Stomach (tissue), 9 donors: ENCODE results near the gene PPP1CA. TPM values are rescaled to one million over a fixed set of nuclear protein-coding genes. Genes with fewer than 3 reads are reported as not detected.

Source experiments
- DNase-seq, 2 donors: peaks; one replicate each; pipeline versions ENCODE4 v3.0.0 to v3.0.0-alpha.2; 2013 to 2019
- H3K27ac ChIP-seq, 5 donors: fragments of 200-600 bp in 4 of 5; sonication (generic) in 4 of 5; one replicate each; pipeline ENCODE4 v1.5.1; 2013 to 2019; ENCODE audit warnings: mild to moderate bottlenecking in 1 of 5, moderate library complexity in 1 of 5
- H3K27me3 ChIP-seq, 3 donors: fragments of 200-600 bp; sonication (generic); one replicate each; pipeline ENCODE4 v1.5.1; 2017 to 2019; ENCODE audit warnings: mixed run types in 1 of 3
- H3K36me3 ChIP-seq, 4 donors: fragments of 200-600 bp; sonication (generic); 1 replicate in 3 of 4; 2 replicates in 1 of 4; pipeline ENCODE4 v1.5.1; 2016 to 2019
- H3K4me1 ChIP-seq, 4 donors: fragments of 200-600 bp; sonication (generic); one replicate each; pipeline ENCODE4 v1.5.1; 2016 to 2019
- H3K4me3 ChIP-seq, 4 donors: fragments of 200-600 bp; sonication (generic) in 3 of 4; one replicate each; pipeline ENCODE4 v1.5.1; 2016 to 2019; ENCODE audit warnings: mild to moderate bottlenecking in 1 of 4
- H3K9me3 ChIP-seq, 4 donors: fragments of 200-600 bp; sonication (generic); one replicate each; pipeline ENCODE4 v1.5.1; 2016 to 2019
- CTCF ChIP-seq, 7 experiments: fragments of 450-650 bp in 4 of 7; fragments of 200-600 bp in 3 of 7; sonication (generic) in 3 of 7; IDR thresholded peaks; one replicate each; pipeline ENCODE4 v1.5.1; 2016 to 2019; ENCODE audit warnings: antibody characterized with exemption in 7 of 7, control low read depth in 2 of 7, mild to moderate bottlenecking in 1 of 7
- EP300 ChIP-seq: sonication (generic); formaldehyde crosslinking; IDR thresholded peaks from one replicate; pipeline ENCODE4 v1.6.1; 2017; ENCODE audit warnings: antibody characterized with exemption
- POLR2A ChIP-seq, 4 donors: fragments of 450-650 bp; IDR thresholded peaks; one replicate each; pipeline ENCODE4 v1.6.1; 2016; ENCODE audit warnings: antibody characterized with exemption in 4 of 4, control low read depth in 2 of 4, mild to moderate bottlenecking in 1 of 4, moderate library complexity in 1 of 4
- POLR2AphosphoS5 ChIP-seq, 3 donors: sonication (generic); formaldehyde crosslinking; IDR thresholded peaks; one replicate each; pipeline ENCODE4 v1.6.1; 2016; ENCODE audit warnings: antibody characterized with exemption in 3 of 3
- WGBS, 5 donors: extraction: QIAGEN DNeasy Blood & Tissue Kit in 3 of 5; methylation state at CpG; one replicate each; pipeline versions ENCODE4 v1.1.5 to v1.1.7; 2013 to 2018; 5-methylcytosine and 5-hydroxymethylcytosine counted together
- intact Hi-C: fragments of 100-400 bp; cut with DNase I; formaldehyde crosslinking; loops from one replicate; pipeline ENCODE4 v1.15.1; 2023; ENCODE audit warnings: low total_unique reads
- polyA plus RNA-seq, 3 donors: library from polyadenylated mRNA; stranded (reverse); fragments of 200-250 nt; gene quantifications; one replicate each; pipeline ENCODE4 v1.2.3, GENCODE V29; 2013
- total RNA-seq, 5 donors: library from RNA; depleted of rRNA; stranded (reverse); fragments of >200 nt; gene quantifications; one replicate each; pipeline versions ENCODE4 v1.1.0 to v1.2.3, GENCODE V29; 2014 to 2016
- donor health status: healthy with polysubstance abuse.
- donor health status: Bipolar disorder and iron deficiency.
- donor health status: healthy.

The PPP1CA gene
- total and polyA plus RNA-seq, 8 donors = 28.6 to 229 (median 107) TPM

GRCh38 chr11:67448220-67448609 is 46.6 kb upstream of the PPP1CA start:
- intact Hi-C loops = no loop called here

GRCh38 chr11:67445515-67445914 is 43.9 kb upstream of the PPP1CA start:
- no peak overlapping the region for H3K27ac ChIP-seq
- no peak overlapping the region for H3K4me3 ChIP-seq
- no peak for DNase-seq
- peaks cover 28 to 43% (median 36%) of the 10 kb centered on the region in 4 donors for H3K4me1 ChIP-seq
- H3K9me3 ChIP-seq = no peaks in the 10 kb centered on the region
- no peaks in the 10 kb centered on the region for H3K27me3 ChIP-seq
- WGBS, 5 donors = 73 to 98% (median 87%) methylated on average over 5 of the region's 5 CpGs
- intact Hi-C loops = no loop called here
- TF ChIP-seq POLR2A (IDR thresholded peaks at IDR 0.05) (no peak), EP300 (no peak), POLR2AphosphoS5 (IDR thresholded peaks at IDR 0.05) (no peak), CTCF (IDR thresholded peaks at IDR 0.05) (no peak)
- peaks cover 0 to 17% (median 17%) of the 10 kb centered on the region in 4 donors for H3K36me3 ChIP-seq

More at GRCh38 chr11:67448220-67448609, 46.6 kb upstream of the PPP1CA start:
- Histone ChIP-seq H3K4me3 (no peak overlapping the region), H3K4me1 (peaks cover 9 to 32% (median 21%) of the 10 kb centered on the region in 4 donors), H3K9me3 (no peaks in the 10 kb centered on the region), H3K36me3 (no peaks in the 10 kb centered on the region), H3K27me3 (no peaks in the 10 kb centered on the region), H3K27ac (no peak overlapping the region)
- no peak for TF ChIP-seq POLR2AphosphoS5 (IDR thresholded peaks at IDR 0.05)
- no peak for TF ChIP-seq POLR2A (IDR thresholded peaks at IDR 0.05)
- no peak for TF ChIP-seq CTCF (IDR thresholded peaks at IDR 0.05)
- TF ChIP-seq EP300 = no peak
- no peak for DNase-seq
- 84 to 92% (median 90%) methylated on average over 7 of the region's 7 CpGs for WGBS, 5 donors

GRCh38 chr11:67442504-67443404 is 41.1 kb upstream of the PPP1CA start:
- 27 to 36% (median 30%) methylated on average over 28 to 44 of the region's 45 CpGs for WGBS, 5 donors
- H3K9me3 ChIP-seq = no peaks in the 10 kb centered on the region
- H3K4me1 ChIP-seq = peaks cover 39 to 63% (median 55%) of the 10 kb centered on the region in 4 donors
- no peak for TF ChIP-seq EP300
- TF ChIP-seq POLR2A (IDR thresholded peaks at IDR 0.05) = no peak
- no peak for TF ChIP-seq POLR2AphosphoS5 (IDR thresholded peaks at IDR 0.05)
- TF ChIP-seq CTCF (IDR thresholded peaks at IDR 0.05) = no peak
- peak overlapping the region; percentile 88 to 96 (median 95) for H3K27ac ChIP-seq
- peak in 1 of 2 donors; percentile 38 for DNase-seq
- peak overlapping the region; percentile 77 to 82 (median 78) for H3K4me3 ChIP-seq
- H3K36me3 ChIP-seq = peaks cover 4 to 45% (median 45%) of the 10 kb centered on the region in 4 donors
- H3K27me3 ChIP-seq = no peaks in the 10 kb centered on the region
- intact Hi-C loops = no loop called here

GRCh38 chr11:67441731-67442351 is 40.2 kb upstream of the PPP1CA start:
- 72 to 78% (median 74%) methylated on average over 12 to 28 of the region's 28 CpGs for WGBS, 5 donors
- Histone ChIP-seq H3K27me3 (no peaks in the 10 kb centered on the region), H3K27ac (peak overlapping the region in 4 of 5 donors; percentile 91 to 96 (median 96)), H3K9me3 (no peaks in the 10 kb centered on the region), H3K4me1 (peaks cover 39 to 72% (median 60%) of the 10 kb centered on the region in 4 donors), H3K4me3 (peak overlapping the region; percentile 77 to 82 (median 78)), H3K36me3 (peaks cover 4 to 54% (median 52%) of the 10 kb centered on the region in 4 donors)
- TF ChIP-seq POLR2AphosphoS5 (IDR thresholded peaks at IDR 0.05) = no peak
- DNase-seq = peak in 1 of 2 donors; percentile 26
- intact Hi-C loops = no loop called here
